Endothelial cell of umbilical vein (primary cell): ENCODE measurements around the gene NACAD.

Experiments used
- EZH2 ChIP-seq: IDR thresholded peaks from 2 replicates; pipeline ENCODE4 v1.6.1; 2012; ENCODE audit warnings: borderline replicate concordance, low read depth, mild to moderate bottlenecking, moderate library complexity, low read length, inconsistent platforms; ENCODE audit not compliant: severe bottlenecking
- FOS ChIP-seq: IDR thresholded peaks from 2 replicates; pipeline ENCODE4 v1.6.1; 2011; ENCODE audit warnings: mild to moderate bottlenecking, low read length, moderate library complexity, borderline replicate concordance; ENCODE audit not compliant: insufficient read depth
- JUN ChIP-seq: IDR thresholded peaks from 2 replicates; pipeline ENCODE4 v1.6.1; 2011; ENCODE audit warnings: borderline replicate concordance, low read depth; ENCODE audit not compliant: insufficient read length, insufficient read depth
- POLR2A ChIP-seq: IDR thresholded peaks from 2 replicates; pipeline ENCODE4 v1.6.1; 2012; ENCODE audit warnings: low read depth, mild to moderate bottlenecking, control low read depth, low read length
- POLR2AphosphoS5 ChIP-seq: IDR thresholded peaks from 2 replicates; pipeline ENCODE4 v1.6.1; 2012; ENCODE audit warnings: low read depth, mild to moderate bottlenecking, control low read depth, low read length, moderate library complexity; ENCODE audit not compliant: insufficient read depth
- TF ChIP-seq, protein P1 (sequence below): IDR thresholded peaks from 2 replicates; pipeline ENCODE4 v1.6.1; 2011; ENCODE audit not compliant: insufficient read depth, insufficient read length
- TF ChIP-seq, protein P2 (sequence below), 2 donors: IDR thresholded peaks; 1 replicate in 1 of 2; 2 replicates in 1 of 2; pipeline ENCODE4 v1.5.1; 2011; ENCODE audit warnings: low read length in 2 of 2, mild to moderate bottlenecking in 2 of 2, moderate library complexity in 2 of 2, control low read depth in 1 of 2, inconsistent platforms in 1 of 2, low read depth in 1 of 2; ENCODE audit not compliant: insufficient read depth in 1 of 2; ENCODE audit errors: extremely low read depth in 1 of 2

DNA sequence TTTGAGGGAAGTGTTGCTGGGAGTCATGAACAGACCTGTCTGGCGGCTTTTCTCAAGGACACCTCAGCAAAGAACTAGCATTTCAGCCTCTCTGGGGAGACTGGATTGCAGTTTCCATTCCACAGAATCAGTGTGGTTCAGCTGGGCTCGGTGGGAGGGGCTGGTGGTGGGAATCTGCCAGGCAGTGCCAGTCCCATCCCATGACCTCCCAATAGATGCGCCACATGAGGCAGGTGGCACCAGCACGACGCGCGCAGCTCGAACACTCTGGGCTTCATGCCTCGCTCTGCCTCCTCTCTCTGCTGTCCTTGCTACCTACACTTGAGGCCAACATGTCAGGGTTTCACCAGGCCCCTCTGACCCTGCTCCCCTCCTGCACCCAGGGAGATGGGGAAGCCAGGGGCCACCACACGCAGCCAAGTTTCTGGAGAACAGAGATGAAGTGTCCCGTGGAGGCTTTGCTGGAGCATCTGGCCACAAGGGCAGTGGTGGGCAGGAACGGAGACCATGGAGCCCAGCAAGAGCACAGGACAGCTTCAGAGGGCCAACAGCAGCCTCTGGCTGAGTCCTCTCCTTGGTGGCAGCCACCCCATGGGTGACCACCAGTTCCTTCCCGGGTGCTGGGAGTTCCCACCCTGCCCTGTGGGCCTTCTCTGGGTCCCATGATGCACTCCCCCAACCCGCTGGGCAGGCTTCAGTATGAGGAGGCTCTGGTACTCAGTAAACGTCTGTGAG is 2.3 kb downstream of the NACAD start:
- TF ChIP-seq, protein P1, sequence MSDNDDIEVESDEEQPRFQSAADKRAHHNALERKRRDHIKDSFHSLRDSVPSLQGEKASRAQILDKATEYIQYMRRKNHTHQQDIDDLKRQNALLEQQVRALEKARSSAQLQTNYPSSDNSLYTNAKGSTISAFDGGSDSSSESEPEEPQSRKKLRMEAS: no peak
- TF ChIP-seq, protein P2, sequence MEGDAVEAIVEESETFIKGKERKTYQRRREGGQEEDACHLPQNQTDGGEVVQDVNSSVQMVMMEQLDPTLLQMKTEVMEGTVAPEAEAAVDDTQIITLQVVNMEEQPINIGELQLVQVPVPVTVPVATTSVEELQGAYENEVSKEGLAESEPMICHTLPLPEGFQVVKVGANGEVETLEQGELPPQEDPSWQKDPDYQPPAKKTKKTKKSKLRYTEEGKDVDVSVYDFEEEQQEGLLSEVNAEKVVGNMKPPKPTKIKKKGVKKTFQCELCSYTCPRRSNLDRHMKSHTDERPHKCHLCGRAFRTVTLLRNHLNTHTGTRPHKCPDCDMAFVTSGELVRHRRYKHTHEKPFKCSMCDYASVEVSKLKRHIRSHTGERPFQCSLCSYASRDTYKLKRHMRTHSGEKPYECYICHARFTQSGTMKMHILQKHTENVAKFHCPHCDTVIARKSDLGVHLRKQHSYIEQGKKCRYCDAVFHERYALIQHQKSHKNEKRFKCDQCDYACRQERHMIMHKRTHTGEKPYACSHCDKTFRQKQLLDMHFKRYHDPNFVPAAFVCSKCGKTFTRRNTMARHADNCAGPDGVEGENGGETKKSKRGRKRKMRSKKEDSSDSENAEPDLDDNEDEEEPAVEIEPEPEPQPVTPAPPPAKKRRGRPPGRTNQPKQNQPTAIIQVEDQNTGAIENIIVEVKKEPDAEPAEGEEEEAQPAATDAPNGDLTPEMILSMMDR (IDR thresholded peaks at IDR 0.05; ENCODE audit: extremely low read depth in 1 of 2, insufficient read depth in 1 of 2, low read depth in 1 of 2, low read length in 2 of 2): no peak
- no peak for TF ChIP-seq EZH2
- no peak for TF ChIP-seq POLR2A
- TF ChIP-seq POLR2AphosphoS5: no peak
- TF ChIP-seq JUN: no peak
- no peak for TF ChIP-seq FOS
